GM21825 (cell line): ENCODE data around the gene SV2B.

Source experiments
- ATAC-seq: cut with Tn5 transposase; IDR thresholded peaks from one replicate; pipeline ENCODE4 v1.9.1; 2021; ENCODE audit warnings: mild to moderate bottlenecking, moderate library complexity; ENCODE audit not compliant: unreplicated experiment

Gene SV2B

DNA sequence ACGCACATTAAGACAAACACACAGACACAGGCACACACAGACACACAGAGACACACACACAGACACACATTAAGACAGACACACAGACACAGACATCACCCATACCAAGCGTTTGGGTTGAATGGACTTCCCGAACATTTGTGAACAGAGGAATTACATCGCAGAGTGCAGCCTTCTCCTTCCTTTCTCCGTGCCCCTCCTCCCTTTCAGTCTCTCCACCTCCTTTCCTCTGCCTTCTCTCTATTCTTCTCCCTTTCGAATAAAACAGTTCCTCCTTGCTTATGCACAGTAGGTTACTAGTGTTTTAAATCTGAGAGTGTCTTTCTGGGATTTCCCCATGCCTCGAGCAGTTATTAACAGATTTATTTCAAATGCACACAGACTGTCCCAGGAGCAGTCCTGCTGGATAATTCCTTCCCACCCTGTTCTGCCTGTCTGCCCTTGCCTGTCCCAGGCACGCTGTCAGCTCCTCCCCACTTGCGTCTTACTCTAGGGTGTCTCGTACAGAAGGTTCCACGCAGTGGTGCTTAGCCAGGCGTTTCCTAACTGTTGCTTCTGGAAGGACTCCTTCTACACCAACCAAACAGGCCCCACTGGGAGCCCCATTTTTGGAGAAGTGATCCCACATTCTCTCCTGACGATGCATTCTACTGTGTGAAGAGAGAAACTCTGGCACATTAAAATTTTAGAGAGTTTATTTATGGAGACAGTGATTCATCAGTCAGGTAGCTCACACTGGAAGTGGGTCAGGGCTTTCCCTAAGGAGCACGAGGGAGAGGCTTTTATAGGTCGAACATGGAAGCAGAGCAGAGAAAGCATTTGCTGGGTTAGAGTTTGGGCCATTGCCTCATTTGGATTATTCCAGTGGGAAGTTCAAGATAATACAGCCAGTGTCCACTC is 163.8 kb downstream of the SV2B start:
- ATAC-seq: no peak

DNA sequence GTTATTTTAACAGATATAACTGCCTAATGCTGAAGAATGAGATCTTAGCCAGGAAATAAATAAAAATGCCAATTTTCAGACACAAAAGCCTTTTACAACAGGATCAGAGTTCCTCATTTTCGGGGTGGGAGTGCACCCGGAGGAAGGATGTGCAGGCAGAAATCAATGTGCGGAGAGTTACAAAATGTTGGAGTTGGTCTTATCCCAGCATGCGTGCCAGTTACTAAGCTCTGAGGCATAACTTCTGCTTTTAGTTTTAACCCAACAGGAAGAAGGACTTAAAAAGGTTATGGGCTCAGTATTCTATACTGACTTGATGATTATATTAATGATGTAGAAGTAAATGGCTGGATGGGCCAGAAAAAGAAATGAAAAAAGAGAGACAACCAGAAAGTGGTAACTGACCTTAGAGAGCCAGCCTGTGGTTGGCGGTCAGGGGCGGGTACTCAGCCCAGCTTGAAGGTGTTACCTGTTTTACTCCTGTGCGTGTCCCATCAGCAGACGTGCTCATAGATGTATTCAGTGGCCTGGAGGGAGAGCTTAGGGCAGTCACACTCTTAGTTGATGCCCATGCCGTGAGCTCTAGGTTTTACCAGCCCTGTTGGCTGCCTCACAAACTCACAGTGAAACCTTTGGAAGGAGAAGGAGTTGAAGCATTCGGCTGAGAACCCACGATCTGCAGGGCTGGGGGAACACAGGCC is 164.7 kb downstream of the SV2B start:
- ATAC-seq: no peak

DNA sequence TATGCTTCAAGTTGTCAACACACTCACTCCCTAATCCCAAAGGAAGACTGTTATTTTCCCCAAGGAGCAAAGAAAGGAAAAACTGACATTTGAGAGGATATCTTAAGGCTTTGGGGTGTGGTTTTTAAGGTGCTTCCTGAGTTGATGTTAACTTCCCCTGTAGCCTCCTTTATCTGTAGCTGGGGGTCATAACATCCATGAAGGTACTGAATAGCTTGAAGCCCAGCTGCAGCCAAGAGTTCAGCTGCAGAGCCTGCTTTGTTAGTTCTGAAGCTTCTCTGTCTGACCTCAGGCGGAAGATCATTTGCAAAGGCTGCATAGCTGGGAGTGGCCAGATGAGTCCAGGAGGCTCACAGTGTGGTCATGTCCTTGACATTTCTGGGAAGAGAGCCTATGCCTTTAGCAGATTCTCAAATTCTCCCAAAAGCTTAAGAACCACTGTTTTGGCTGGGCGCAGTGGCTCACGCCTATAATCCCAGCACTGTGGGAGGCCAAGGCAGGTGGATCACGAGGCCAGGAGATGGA is 165.4 kb downstream of the SV2B start:
- no peak for ATAC-seq

DNA sequence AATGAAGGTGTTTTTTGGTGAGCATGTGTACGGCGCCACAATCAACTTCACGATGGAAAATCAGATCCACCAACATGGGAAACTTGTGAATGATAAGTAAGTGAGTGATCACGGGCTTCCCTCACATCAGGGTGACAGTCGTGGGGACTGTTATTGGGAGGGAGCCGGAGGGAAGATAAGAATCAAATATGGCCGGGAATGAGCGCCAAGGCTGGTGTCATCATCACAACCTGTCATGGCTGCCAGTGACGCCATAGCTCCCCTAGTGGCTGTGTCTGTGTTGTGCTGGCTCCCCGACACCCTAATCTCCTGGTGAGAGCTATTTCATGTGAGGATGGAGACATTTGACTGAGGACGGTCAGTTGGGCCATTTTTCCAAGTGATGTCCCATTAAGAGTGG is 168.5 kb downstream of the SV2B start:
- ATAC-seq: no peak

DNA sequence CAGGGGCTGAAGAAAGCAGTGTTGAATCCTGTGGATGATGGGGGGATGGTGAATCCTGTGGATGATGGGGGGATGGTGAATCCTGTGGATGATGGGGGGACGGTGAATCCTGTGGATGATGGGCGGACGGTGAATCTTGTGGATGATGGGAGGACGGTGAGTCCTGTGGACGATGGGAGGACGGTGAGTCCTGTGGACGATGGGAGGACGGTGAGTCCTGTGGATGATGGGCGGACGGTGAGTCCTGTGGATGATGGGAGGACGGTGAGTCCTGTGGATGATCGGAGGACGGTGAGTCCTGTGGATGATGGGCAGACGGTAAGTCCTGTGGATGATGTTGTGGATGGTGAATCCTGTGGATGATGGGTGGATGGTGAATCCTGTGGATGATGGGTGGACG is 170.7 kb downstream of the SV2B start:
- no peak for ATAC-seq

DNA sequence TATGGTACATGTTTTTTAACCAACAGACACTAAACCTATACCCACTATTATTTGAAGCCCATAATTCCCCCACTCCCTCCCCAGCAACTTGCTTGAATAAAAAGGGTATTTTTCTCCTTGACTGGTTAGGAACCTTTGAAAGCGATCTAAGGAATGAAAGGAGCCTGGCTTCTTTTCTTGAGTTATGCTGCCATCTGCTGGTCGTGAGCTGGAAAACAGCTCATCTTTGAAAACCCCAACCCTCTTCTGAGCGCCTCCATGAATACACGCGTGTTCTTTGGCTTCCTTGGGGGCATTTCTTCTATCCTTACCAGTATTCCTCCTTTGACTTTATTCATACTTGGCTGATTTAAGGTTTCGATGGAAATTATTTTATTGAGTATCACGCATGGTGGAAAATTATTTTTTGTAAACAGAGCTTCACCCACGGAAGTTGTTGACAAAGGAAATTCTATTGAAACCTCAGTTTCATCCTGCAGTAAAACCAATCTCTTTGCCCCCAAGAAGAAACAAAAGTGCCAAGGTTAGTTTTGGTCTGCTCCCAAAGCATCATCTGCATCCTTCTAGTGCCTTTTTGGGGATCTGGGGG is 171.6 kb downstream of the SV2B start:
- no peak for ATAC-seq

DNA sequence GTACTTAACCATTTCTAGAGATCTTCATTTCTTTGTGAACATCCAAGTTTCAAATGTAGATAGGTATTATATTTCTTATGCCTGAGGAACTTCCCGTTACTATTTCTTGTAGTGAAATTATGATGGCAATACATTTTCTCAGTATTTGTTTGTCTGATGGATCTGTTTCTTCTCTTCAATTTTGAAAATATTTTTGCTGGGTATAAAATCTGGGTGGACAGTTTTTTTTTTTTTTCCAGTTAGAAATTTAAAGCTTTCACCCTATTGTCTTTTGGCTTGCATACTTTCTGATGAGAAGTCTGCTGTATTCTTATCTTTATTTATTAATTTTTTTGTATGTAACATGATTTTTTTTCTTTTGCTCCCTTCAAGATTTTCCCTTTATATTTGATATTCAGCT is 175.8 kb downstream of the SV2B start:
- ATAC-seq: no peak

DNA sequence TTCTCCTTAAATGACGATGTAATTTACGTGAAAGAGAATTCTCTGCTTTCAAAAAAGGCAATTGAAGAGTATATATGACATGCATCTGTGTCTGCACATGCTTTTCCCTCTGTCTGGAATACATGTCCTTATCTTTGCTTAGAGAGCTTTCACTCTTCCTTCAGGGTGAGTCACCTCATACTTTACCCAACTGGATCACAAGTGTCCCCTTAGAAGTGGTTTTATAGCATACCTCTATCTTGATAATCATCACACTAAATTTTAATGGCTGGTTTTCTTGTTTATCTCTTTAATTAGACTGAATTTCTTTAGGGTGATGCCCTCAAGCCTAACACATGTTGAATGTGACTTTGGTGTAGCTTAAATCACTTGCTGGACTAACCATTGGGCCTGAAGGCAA is 178.9 kb downstream of the SV2B start:
- no peak for ATAC-seq

DNA sequence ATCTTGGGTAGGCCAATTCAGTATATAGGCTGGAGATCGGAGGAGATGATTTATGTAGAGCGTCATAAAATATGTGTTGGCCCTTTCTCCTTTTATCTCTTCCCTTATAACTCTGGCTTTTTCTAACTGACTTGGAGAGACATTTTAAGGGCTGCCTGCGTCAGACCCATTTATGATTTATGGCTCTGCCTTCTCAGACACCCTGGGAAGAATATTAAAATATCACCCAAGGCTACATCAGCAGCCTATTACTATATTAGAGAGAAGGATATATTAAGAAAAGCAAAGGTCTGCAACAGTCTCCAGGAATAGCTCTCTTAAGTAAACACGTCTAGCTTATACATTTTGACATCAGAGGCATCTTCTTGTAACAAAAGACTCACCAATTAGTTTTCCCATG is 179.4 kb downstream of the SV2B start:
- no peak for ATAC-seq

DNA sequence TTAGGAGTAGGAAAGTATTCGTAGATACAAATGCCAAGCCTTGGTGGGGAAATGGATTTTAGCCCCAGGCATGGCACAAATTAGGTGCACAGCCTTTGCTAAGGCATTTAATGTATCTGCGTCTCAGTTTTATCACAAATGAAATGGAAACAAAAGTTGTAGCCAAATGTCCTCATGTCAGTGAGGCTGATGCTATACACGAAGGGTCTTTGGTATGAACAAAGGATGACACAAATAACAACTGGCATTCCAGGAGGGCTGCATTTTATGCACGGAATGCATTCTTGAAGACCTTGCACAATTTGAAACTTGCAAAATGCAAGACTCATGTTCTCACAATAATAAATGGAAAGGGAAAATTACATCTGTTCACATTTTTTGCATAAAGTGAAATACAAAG is 181.9 kb downstream of the SV2B start:
- ATAC-seq: no peak

DNA sequence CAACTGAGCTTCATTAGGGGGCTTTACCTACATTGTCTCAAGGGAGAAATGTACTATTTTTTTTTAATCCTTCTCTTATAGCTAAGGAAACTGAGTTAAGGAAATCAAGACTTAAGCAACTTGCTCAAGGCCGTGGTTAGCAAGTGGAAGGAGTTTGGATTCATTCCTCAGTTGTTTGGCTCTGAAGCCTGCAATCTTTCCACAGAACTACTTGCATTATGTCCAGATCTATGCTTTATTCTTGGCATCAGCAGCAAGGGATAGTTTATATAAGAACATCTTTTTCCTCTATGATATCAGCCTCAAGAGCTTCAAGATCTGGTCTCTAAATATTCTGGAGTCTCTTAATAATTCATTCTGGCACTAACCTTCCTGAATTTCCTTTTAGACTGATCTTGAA is 182.4 kb downstream of the SV2B start:
- no peak for ATAC-seq

DNA sequence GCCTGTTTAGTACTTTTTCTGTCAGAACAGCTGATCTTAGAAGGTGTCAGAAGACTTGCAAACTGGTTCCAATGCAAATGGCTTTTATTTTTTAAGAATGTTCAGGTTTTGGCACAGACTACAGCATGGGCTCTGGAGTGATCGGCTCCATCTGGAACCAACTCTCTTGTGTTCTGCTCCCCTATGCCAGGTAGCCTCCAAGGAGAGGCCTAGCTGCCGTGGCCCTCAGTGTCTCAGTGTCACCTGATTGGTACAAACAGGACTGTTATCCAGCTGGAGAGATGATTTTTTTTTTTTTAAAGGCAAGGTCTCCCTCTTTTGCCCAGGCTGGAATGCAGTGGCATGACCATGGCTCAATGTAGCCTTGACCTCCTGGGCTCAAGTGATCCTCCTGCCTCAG is 183.1 kb downstream of the SV2B start:
- ATAC-seq: no peak

DNA sequence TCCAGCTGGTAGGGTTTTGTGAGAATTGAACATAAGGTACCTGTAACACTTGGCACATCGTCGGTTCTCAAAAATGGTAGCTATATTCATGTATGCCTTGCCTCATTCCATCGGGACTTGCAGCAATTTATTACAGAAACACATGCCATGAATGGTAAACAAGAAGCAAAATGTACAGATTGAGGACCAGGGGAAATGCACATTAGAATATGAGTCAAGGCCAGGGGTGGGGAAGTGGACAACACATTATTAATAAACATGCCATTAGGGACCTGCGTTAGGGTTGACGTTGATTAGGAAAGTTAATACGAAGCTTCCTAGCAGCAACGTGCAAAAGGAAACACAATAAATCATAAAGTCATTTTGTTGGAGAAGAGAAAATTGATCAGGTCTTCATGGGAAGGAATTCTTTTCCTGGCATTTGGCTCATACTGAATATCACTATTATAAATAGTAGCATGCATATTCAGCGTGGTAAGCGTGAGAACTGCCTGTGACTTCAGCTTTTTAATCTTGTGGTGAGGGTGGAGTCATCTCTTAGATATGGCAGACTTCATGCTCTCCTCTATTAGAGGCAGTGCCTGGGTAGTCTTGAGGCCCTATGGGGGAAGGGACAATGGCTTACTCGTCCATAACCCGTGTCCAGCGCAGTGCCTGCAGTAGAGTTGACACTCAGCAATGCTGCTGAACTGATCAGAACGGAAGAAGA is 184.9 kb downstream of the SV2B start:
- ATAC-seq: no peak

DNA sequence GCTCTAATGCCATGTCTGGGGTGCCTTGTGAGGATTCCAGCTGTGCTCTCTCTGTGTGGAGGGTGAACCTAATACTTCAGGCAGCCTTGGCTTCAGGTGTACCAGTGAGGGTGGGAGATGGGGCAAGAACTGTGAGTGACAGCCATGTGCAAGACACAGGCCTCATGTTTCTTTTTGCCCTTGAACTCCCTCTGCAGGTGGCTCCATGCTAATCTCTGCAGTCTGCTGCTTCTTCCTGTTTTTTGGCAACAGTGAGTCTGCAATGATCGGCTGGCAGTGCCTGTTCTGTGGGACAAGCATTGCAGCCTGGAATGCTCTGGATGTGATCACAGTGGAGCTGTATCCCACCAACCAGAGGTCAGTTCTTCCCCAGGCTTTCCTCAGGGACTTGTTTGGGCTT is 189.3 kb downstream of the SV2B start:
- ATAC-seq: no peak

DNA sequence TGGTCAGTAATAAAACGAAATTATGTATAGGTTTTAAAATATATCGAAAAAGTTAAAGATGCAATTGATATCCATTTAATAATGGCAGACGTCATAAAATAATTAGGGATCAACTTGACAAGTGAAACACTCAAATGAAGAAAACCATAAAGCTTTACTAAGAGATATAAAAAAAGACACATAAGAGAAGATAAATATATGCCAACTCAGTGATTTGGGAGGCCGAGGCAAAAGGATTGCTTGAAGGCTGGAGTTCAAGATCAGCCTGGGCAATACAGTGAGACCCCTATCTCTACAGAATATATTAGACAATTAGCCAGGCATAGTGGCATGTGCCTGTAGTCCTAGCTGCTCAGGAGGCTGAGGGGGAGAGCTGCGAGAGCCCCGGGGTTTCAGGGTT is 190.5 kb downstream of the SV2B start:
- no peak for ATAC-seq

DNA sequence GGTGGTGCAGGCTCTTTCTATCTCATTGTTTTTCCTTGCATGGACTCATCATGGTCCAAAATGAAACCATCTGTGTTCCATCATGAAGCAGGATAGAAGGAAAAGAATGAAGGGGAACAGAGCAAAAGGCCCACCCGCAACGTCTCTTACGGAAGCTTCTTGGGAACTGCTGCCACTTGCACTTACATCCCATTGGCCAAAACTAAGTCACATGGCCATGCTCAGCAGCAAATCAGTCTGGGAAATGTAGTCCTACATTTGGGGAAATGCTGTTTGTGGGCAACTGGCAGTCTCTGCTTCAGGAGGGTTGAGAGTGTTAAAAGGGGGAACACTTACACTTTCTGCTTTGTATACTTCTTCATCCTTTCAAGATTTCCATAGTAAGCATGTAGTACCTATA is 191.6 kb downstream of the SV2B start:
- ATAC-seq: no peak

DNA sequence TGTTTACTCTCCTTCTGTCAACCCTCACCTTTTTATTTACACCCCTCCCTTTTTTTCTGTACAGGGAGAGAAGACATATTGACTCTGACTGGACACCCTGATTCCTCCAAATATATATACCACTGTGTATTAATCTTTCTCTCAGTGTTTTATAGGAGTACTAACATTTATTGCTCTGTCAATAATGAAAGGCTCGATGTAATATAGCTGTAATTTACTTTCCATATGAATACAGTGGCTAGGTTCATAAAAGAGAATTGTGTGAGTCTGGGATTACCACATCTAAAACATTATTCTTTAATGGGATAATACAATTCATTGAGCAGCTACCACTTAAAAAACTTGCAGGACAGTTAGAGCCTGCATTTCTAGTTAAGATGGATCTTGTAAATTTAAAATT is 194.3 kb downstream of the SV2B start:
- no peak for ATAC-seq

DNA sequence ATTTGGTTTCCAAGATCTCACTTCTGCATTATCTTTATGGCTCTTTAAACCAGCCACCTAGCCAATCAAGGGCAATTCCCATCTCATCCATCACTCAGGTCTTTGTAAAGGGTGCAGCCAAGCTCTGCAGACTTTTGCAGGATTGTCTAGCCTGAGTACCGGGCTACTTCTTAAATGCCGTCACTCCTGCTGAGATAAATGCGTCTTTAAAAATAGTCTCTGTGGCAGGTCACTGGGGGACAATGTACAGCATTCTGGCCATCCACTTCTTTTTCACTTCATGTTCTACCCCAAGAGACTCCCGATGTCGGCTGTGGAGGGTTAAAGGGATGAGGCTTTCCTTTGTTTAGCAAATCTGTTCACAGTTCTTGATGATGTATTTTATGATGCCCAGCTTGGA is 194.7 kb downstream of the SV2B start:
- no peak for ATAC-seq

DNA sequence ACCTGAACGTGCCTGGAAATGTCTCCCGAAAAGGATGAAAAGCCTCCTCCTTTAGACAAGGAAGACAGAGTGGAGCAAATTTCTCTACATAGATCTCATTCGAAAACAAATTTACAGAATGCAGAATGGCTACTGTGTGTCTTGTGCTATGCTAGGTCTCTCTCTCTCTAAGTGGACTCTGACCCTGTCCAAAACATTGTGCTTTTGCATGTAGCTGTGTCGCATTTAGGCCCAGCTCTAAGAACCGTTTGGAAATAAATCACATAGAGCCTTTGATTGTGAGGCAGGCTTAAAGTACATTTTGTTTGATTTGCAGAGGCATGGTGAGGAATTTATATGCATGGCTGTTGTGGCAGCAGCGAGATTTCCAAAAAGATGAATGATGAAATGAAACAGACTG is 198.0 kb downstream of the SV2B start:
- ATAC-seq: no peak

DNA sequence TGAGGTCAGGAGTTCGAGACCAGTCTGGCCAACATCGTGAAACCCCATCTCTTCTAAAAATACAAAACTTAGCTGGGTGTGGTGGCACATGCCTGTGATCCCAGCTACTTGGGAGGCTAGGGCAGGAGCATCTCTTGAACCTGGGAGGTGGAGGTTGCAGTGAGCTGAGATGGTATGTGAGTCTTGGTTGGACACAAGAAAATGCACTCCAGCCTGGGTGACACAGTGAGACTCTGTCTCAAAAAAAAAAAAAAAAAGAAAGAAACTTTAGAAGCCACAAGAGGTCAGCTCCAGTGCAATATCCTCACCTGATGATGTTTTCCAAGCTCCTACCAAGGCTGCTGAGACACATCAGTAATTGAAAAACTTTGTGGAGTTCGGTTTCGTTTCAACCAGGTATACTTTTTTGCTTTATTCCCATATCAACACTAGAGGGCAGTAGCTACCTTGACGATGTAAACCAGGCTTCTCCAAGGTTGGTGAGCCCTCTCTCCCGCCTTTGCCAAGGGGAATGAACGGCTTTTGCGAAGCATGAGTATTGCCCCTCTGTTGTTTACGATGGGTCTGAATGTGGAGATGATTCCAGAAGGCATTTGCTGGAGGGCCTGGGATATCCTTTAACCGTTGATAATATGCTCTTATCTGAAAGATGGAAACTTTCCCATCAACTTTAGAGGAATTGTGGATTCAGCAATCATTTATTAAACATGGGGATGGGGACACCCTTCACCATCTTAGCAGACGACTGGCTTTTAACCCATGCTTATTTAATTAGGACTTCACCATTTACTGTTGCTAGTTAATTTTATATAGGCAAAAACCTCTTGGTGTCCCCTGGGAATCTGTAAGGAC is 202.8 kb downstream of the SV2B start:
- ATAC-seq: no peak
